IMR-90 (cell line): ENCODE data around the gene C22orf15. TPM values are rescaled to one million over a fixed set of nuclear protein-coding genes. Genes with fewer than 3 reads are reported as not detected.

ENCODE experiments used
- ATAC-seq: fragments of 200-7000 bp; cut with Tn5 transposase; 2 replicates; pipeline ENCODE4 v1.9.1; 2020; ENCODE audit warnings: low read depth, mild to moderate bottlenecking, moderate library complexity
- BruUV-seq: library from RNA; stranded (reverse); fragments of 400-500 nt; replicated peaks from 2 replicates; lab custom pipeline; 2021; lab: Mats Ljungman, UMichigan
- CTCF ChIA-PET: fragments of 300-600 bp; formaldehyde crosslinking; extraction: SDS; loops from one replicate; lab custom pipeline; 2021; ENCODE audit warnings: antibody characterized with exemption; lab: Yijun Ruan, JAX
- POLR2A ChIA-PET: fragments of 300-600 bp; sonication (Branson Sonifier 250); formaldehyde crosslinking; loops from one replicate; lab custom pipeline; 2022; ENCODE audit warnings: antibody characterized with exemption; ENCODE audit not compliant: unreplicated experiment; lab: Charles Lee
- DNase-seq: peaks from one replicate; pipeline ENCODE4 v3.0.0; 2013
- H2AFZ ChIP-seq: replicated peaks from 2 replicates; pipeline ENCODE3; 2013; ENCODE audit warnings: low read length, mild to moderate bottlenecking; ENCODE audit not compliant: poor library complexity
- H2AK5ac ChIP-seq: 2 replicates; pipeline ENCODE4 v1.6.1; 2013; ENCODE audit warnings: low read depth, low read length, inconsistent platforms
- H2AK9ac ChIP-seq: replicated peaks from 2 replicates; pipeline ENCODE3; 2013; ENCODE audit warnings: mild to moderate bottlenecking, low read depth, low read length, moderate library complexity; ENCODE audit not compliant: poor library complexity
- H2BK120ac ChIP-seq: 2 replicates; pipeline ENCODE4 v1.6.1; 2013; ENCODE audit warnings: low read depth, low read length, inconsistent platforms
- H2BK15ac ChIP-seq: 3 replicates; pipeline ENCODE4 v1.6.1; 2013; ENCODE audit warnings: low read depth, low read length, inconsistent platforms
- H2BK20ac ChIP-seq: 2 replicates; pipeline ENCODE4 v1.6.1; 2013; ENCODE audit warnings: low read depth, mild to moderate bottlenecking, inconsistent platforms, low read length, moderate library complexity
- H2BK5ac ChIP-seq: 2 replicates; pipeline ENCODE4 v1.6.1; 2013; ENCODE audit warnings: mild to moderate bottlenecking, low read depth, low read length, inconsistent platforms; ENCODE audit not compliant: poor library complexity, severe bottlenecking
- H3K14ac ChIP-seq: replicated peaks from 2 replicates; pipeline ENCODE4 v1.6.1; 2013; ENCODE audit warnings: low read depth, low read length, inconsistent platforms
- H3K18ac ChIP-seq: 2 replicates; pipeline ENCODE4 v1.6.1; 2013; ENCODE audit warnings: low read depth, low read length, control low read depth
- H3K23ac ChIP-seq: 2 replicates; pipeline ENCODE4 v1.6.1; 2013; ENCODE audit warnings: low read depth, low read length, inconsistent platforms
- H3K27ac ChIP-seq: 2 replicates; pipeline ENCODE4 v1.5.1; 2013; ENCODE audit warnings: mild to moderate bottlenecking, control low read depth, low read length; ENCODE audit not compliant: insufficient read depth
- H3K27me3 ChIP-seq: 2 replicates; pipeline ENCODE4 v1.6.1; 2013; ENCODE audit warnings: low read length; ENCODE audit not compliant: control insufficient read depth, insufficient read depth
- H3K36me3 ChIP-seq: 2 replicates; pipeline ENCODE4 v1.6.1; 2013; ENCODE audit warnings: low read length, mixed read lengths; ENCODE audit not compliant: control insufficient read depth, insufficient read depth
- H3K4ac ChIP-seq: 2 replicates; pipeline ENCODE4 v1.6.1; 2013; ENCODE audit warnings: low read depth, low read length, inconsistent platforms
- H3K4me1 ChIP-seq: 2 replicates; pipeline ENCODE4 v1.6.1; 2013; ENCODE audit warnings: low read length, mixed read lengths; ENCODE audit not compliant: control insufficient read depth, insufficient read depth
- H3K4me2 ChIP-seq: 2 replicates; pipeline ENCODE4 v1.6.1; 2013; ENCODE audit warnings: low read depth, mild to moderate bottlenecking, control low read depth, low read length, moderate library complexity
- H3K4me3 ChIP-seq: 2 replicates; pipeline ENCODE4 v1.5.1; 2013; ENCODE audit warnings: low read depth, mild to moderate bottlenecking, control low read depth, low read length, moderate library complexity; ENCODE audit not compliant: insufficient read depth
- H3K56ac ChIP-seq: 2 replicates; pipeline ENCODE4 v1.6.1; 2013; ENCODE audit warnings: low read length, inconsistent platforms; ENCODE audit not compliant: insufficient read depth; ENCODE audit errors: extremely low read depth
- H3K79me1 ChIP-seq, 2 experiments: 2 replicates each; pipeline ENCODE4 v1.6.1; 2013; ENCODE audit warnings: low read length in 2 of 2, inconsistent platforms in 1 of 2, low read depth in 1 of 2
- H3K9ac ChIP-seq: 2 replicates; pipeline ENCODE4 v1.6.1; 2013; ENCODE audit warnings: low read depth, low read length, control low read depth
- H3K9me1 ChIP-seq: 2 replicates; pipeline ENCODE4 v1.6.1; 2013; ENCODE audit warnings: low read length, inconsistent platforms; ENCODE audit not compliant: insufficient read depth
- H3K9me3 ChIP-seq: 2 replicates; pipeline ENCODE4 v1.6.1; 2013; ENCODE audit warnings: low read length; ENCODE audit not compliant: control insufficient read depth, insufficient read depth
- H4K20me1 ChIP-seq: 2 replicates; pipeline ENCODE4 v1.6.1; 2013; ENCODE audit warnings: low read length, inconsistent platforms; ENCODE audit not compliant: insufficient read depth
- H4K5ac ChIP-seq: 2 replicates; pipeline ENCODE4 v1.6.1; 2013; ENCODE audit warnings: mild to moderate bottlenecking, low read depth, low read length, control low read depth
- H4K8ac ChIP-seq, 2 experiments: 2 replicates each; pipeline ENCODE4 v1.6.1; 2013; ENCODE audit warnings: low read depth in 2 of 2, low read length in 2 of 2, control low read depth in 1 of 2, inconsistent platforms in 1 of 2
- H4K91ac ChIP-seq: 2 replicates; pipeline ENCODE4 v1.6.1; 2013; ENCODE audit warnings: low read depth, low read length, inconsistent platforms; ENCODE audit not compliant: insufficient read depth
- CEBPB ChIP-seq: IDR thresholded peaks from 2 replicates; pipeline ENCODE4 v1.6.1; 2012; ENCODE audit warnings: low read depth, low read length, improper control_type of control experiment
- CHD1 ChIP-seq: IDR thresholded peaks from 2 replicates; pipeline ENCODE4 v1.6.1; 2012; ENCODE audit warnings: low read depth, low read length, improper control_type of control experiment
- CTCF ChIP-seq: conservative IDR thresholded peaks from 2 replicates; pipeline ENCODE4 v1.5.1; 2012; ENCODE audit warnings: mild to moderate bottlenecking, low read depth, low read length, improper control_type of control experiment
- POLR2A ChIP-seq: IDR thresholded peaks from 2 replicates; pipeline ENCODE4 v1.6.1; 2012; ENCODE audit warnings: mild to moderate bottlenecking, low read depth, low read length
- SMC3 ChIP-seq: fragments of 150-350 bp; IDR thresholded peaks from 2 replicates; pipeline ENCODE4 v1.6.1; 2016; ENCODE audit warnings: low read depth, mild to moderate bottlenecking, antibody characterized with exemption, low read length, moderate library complexity
- WGBS, 2 experiments: methylation state at CpG; one replicate each; pipeline versions ENCODE4 v1.1.5 to v1.1.7; 2013; ENCODE audit warnings: missing lambda C conversion rate in 2 of 2; ENCODE audit not compliant: insufficient read length in 1 of 2; ENCODE audit errors: extremely low coverage in 2 of 2; 5-methylcytosine and 5-hydroxymethylcytosine counted together
- dilution Hi-C: fragments of 300-500 bp; cut with HindIII; formaldehyde crosslinking; loops from one replicate; pipeline ENCODE4 v1.14.3; 2018; ENCODE audit warnings: low sequenced_read_pairs; ENCODE audit not compliant: unreplicated experiment
- in situ Hi-C: fragments of 300-500 bp; cut with MboI; formaldehyde crosslinking; loops from 3 replicates; pipeline ENCODE4 v1.14.3; 2019; ENCODE audit warnings: low sequenced_read_pairs, inconsistent platforms, mixed read lengths
- intact Hi-C: fragments of 100-400 bp; cut with micrococcal nuclease; formaldehyde crosslinking; loops from 2 replicates; pipeline ENCODE4 v1.10.0; 2022
- polyA plus RNA-seq, 3 experiments: library from polyadenylated mRNA; depleted of rRNA; stranded (reverse); fragments of >200 nt; gene quantifications; 2 replicates each; pipeline ENCODE4 v1.2.3, GENCODE V29; 2012; ENCODE audit warnings: low replicate concordance in 1 of 3
- total RNA-seq: library from RNA; depleted of rRNA; stranded (reverse); fragments of >200 nt; gene quantifications from 2 replicates; pipeline ENCODE4 v1.2.3, GENCODE V29; 2012

The C22orf15 gene
- total and polyA plus RNA-seq, 2 of the 4 experiments (the other 2 are of a cell fraction) = 2.3 to 3.1 TPM

- H3K79me1 ChIP-seq = peaks cover 21 to 41% of the 10 kb centered on the region in 2 experiments
- H3K36me3 ChIP-seq = 0 out of 2 replicates have a peak, but pooled peaks cover 3% of the 10 kb centered on the region
- peak overlapping the region; percentile 62; the same call in 1 of the 2 replicates for H2BK20ac ChIP-seq
- peak overlapping the region; percentile 96 for H3K4ac ChIP-seq
- H3K23ac ChIP-seq = peak overlapping the region; percentile 28; the same call in 1 of the 2 replicates
- H3K56ac ChIP-seq = 0 out of 2 replicates have a peak overlapping the region, but pooled peaks have one; percentile 33
- H3K27ac ChIP-seq = peak overlapping the region; percentile 70
- intact Hi-C loops (no loop called here), in situ Hi-C loops (no loop called here), dilution Hi-C loops (no loop called here)
- ATAC-seq (no peak), DNase-seq (no peak)
- H3K4me3 ChIP-seq = peak overlapping the region; percentile 76
- peak overlapping the region; percentile 96 for H2AFZ ChIP-seq
- H3K9ac ChIP-seq = peak overlapping the region; percentile 56
- ChIA-PET CTCF (interaction anchor here (0.7 kb wide), 1 partner anchor 16 kb away, joined by 3 read pairs; no protein-coding TSS in a partner anchor), POLR2A (interaction anchor here (0.9 kb wide), 1 partner anchor 128 kb away, joined by 3 read pairs; no protein-coding TSS in a partner anchor)
- peak overlapping the region; percentile 73 to 86 for H4K8ac ChIP-seq
- peak overlapping the region; percentile 53 for H2BK5ac ChIP-seq
- H3K9me3 ChIP-seq = no peaks in the 10 kb centered on the region
- peak overlapping the region; percentile 86 for H4K5ac ChIP-seq
- no TSS peak for BruUV-seq
- H3K9me1 ChIP-seq = peaks cover 18% of the 10 kb centered on the region
- peak overlapping the region; percentile 25; the same call in 2 of the 3 replicates for H2BK15ac ChIP-seq
- peaks cover 27% of the 10 kb centered on the region for H3K4me1 ChIP-seq
- peak overlapping the region; percentile 68 for H3K4me2 ChIP-seq
- no CpG with 5 or more reads among the region's 9 CpGs for WGBS, 2 experiments
- H2BK120ac ChIP-seq = peak overlapping the region; percentile 78
- H2AK9ac ChIP-seq = peak overlapping the region; percentile 95
- TF ChIP-seq CHD1 = no peak
- no peak for TF ChIP-seq POLR2A
- TF ChIP-seq CEBPB = no peak
- no peak for TF ChIP-seq CTCF
- TF ChIP-seq SMC3 = no peak
- H4K91ac ChIP-seq = peak overlapping the region; percentile 92
- peak overlapping the region; percentile 82 for H2AK5ac ChIP-seq
- H3K18ac ChIP-seq = peak overlapping the region; percentile 3; the same call in 1 of the 2 replicates
- peak overlapping the region; percentile 41 for H3K14ac ChIP-seq
- H4K20me1 ChIP-seq = peaks cover 39% of the 10 kb centered on the region
- H3K27me3 ChIP-seq = no peaks in the 10 kb centered on the region
Observed at GRCh38 chr22:23786261-23786710, 23.5 kb downstream of the C22orf15 start.
